ENCODE data around the gene DLG5.

GRCh38 chr10:77841711-77842375, 84.7 kb downstream of the DLG5 start:
- TF ChIP-seq CTCF (IDR thresholded peaks at IDR 0.05): no peak
- no peak for TF ChIP-seq POLR2AphosphoS5 (IDR thresholded peaks at IDR 0.05)
- TF ChIP-seq POLR2A (IDR thresholded peaks at IDR 0.05): no peak
